HG03432 (cell line): Measurements from ENCODE around the gene KIF4B.
A peak's percentile ranks its signal among the peaks of the same experiment; 100 is the strongest.
"Not testable (repeated sequence)": the region's sequence is repeated elsewhere in the genome, so short reads cannot be mapped to it uniquely, and the experiment has no call there.

Source experiments
- ATAC-seq: cut with Tn5 transposase; IDR thresholded peaks from one replicate; pipeline ENCODE4 v1.9.1; 2021; ENCODE audit warnings: mild to moderate bottlenecking, moderate library complexity; ENCODE audit not compliant: unreplicated experiment

The KIF4B gene

GRCh38 chr5:155013526-155013925 is at the start of gene KIF4B:
KIF4B (plus strand) TSS chr5:155013755; CDS start chr5:155013860, 105 bp downstream.
- ATAC-seq = no peak

- ATAC-seq = no peak
Observed at GRCh38 chr5:154966081-154966841, 47.3 kb upstream of the KIF4B start.

- ATAC-seq = no peak
Observed at GRCh38 chr5:154966874-154967273, 46.7 kb upstream of the KIF4B start.

GRCh38 chr5:154967421-154968024 is 46.0 kb upstream of the KIF4B start:
- no peak for ATAC-seq

GRCh38 chr5:154968953-154969352 is 44.6 kb upstream of the KIF4B start:
- no peak for ATAC-seq

GRCh38 chr5:154970759-154971158 is 42.8 kb upstream of the KIF4B start:
- no peak for ATAC-seq

GRCh38 chr5:154971501-154971900 is 42.1 kb upstream of the KIF4B start:
- no peak for ATAC-seq

GRCh38 chr5:154972476-154973080 is 41.0 kb upstream of the KIF4B start:
- no peak for ATAC-seq

- not testable (repeated sequence) for ATAC-seq
Observed at GRCh38 chr5:154976082-154976481, 37.5 kb upstream of the KIF4B start.

GRCh38 chr5:154977409-154977808 is 36.1 kb upstream of the KIF4B start:
- no peak for ATAC-seq

- ATAC-seq = not testable (repeated sequence)
Observed at GRCh38 chr5:154978294-154978693, 35.3 kb upstream of the KIF4B start.

- no peak for ATAC-seq
Observed at GRCh38 chr5:154984946-154985516, 28.5 kb upstream of the KIF4B start.

- ATAC-seq = no peak
Observed at GRCh38 chr5:154986151-154986550, 27.4 kb upstream of the KIF4B start.

- no peak for ATAC-seq
Observed at GRCh38 chr5:154989626-154990025, 23.9 kb upstream of the KIF4B start.

- no peak for ATAC-seq
Observed at GRCh38 chr5:154993461-154993860, 20.1 kb upstream of the KIF4B start.

- ATAC-seq = no peak
Observed at GRCh38 chr5:154995679-154996078, 17.9 kb upstream of the KIF4B start.

GRCh38 chr5:154997746-154998145 is 15.8 kb upstream of the KIF4B start:
- ATAC-seq = no peak

GRCh38 chr5:154999865-155000264 is 13.7 kb upstream of the KIF4B start:
- peak; percentile 67 for ATAC-seq

- ATAC-seq = no peak
Observed at GRCh38 chr5:155001523-155001922, 12.0 kb upstream of the KIF4B start.

GRCh38 chr5:155002722-155003121 is 10.8 kb upstream of the KIF4B start:
- not testable (repeated sequence) for ATAC-seq

GRCh38 chr5:155004138-155004744 is 9.3 kb upstream of the KIF4B start:
- ATAC-seq = peak; percentile 57
